Measurements from ENCODE around the gene ZFYVE28. TPM values are rescaled to one million over a fixed set of nuclear protein-coding genes. Genes with fewer than 3 reads are reported as not detected.

ZFYVE28 gene
- total and polyA plus RNA-seq, 2 of the 8 experiments (the other 6 are each of a cell fraction or from before 2014, with no cell fraction given), result 1.7 to 4.9 TPM

DNA sequence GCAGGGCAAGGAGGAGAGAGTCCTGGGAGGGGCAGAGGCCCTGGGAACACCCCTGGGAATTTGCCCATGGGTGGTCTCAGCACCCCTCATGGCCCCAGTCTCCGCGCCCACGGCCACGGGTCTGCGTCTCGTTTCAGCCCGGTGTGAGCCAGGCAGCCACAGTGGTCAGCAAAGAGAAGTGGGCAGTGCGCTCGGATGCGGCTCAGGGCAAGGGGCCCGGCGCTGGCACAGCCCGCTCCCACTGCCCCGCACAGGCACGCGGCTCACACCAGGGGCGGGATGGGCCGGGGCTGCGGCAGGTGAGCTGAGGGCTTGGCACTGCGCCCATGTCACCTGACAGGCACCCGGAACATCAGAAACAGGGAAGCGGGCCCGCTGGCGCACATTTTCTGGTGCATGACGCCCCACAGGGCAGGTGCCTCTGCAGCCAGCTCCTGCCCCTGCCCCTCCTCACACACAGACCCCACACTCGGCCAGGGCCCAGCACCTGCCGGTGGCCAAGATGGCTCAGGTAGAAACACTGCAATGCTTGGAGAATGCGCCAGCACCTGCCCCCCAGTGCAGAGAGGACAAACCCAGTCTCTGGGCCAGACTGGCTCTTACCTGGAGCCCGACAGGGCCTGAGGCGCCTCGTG is 114.6 kb downstream of the ZFYVE28 start (continued):
- no peak for TF ChIP-seq EZH2 (IDR thresholded peaks at IDR 0.05; ENCODE audit: low read depth, low read length, severe bottlenecking)
- TF ChIP-seq SIX5 (IDR thresholded peaks at IDR 0.05; ENCODE audit: low read depth, low read length), result no peak
- no peak for TF ChIP-seq BRCA1 (IDR thresholded peaks at IDR 0.05; ENCODE audit: low read depth, low read length)

All from H1 (cell line).